Activated naive CD8-positive, alpha-beta T cell treated with anti-CD3 and anti-CD28 coated beads for 36 hours (primary cell): Measurements from ENCODE around the gene RNPEPL1. TPM values are rescaled to one million over a fixed set of nuclear protein-coding genes. Genes with fewer than 3 reads are reported as not detected.
"Not testable (repeated sequence)": the region's sequence is repeated elsewhere in the genome, so short reads cannot be mapped to it uniquely, and the experiment has no call there.

ENCODE experiments used
- DNase-seq: peaks from one replicate; pipeline ENCODE4 v3.0.0; 2021
- H3K27ac Mint-ChIP-seq: one replicate; pipeline ENCODE4 v1.8.0; 2022; ENCODE audit warnings: mild to moderate bottlenecking, moderate library complexity, mixed read lengths
- H3K27me3 Mint-ChIP-seq: one replicate; pipeline ENCODE4 v1.8.0; 2022; ENCODE audit warnings: mild to moderate bottlenecking, mixed read lengths
- H3K36me3 Mint-ChIP-seq: one replicate; pipeline ENCODE4 v1.8.0; 2021; ENCODE audit warnings: mild to moderate bottlenecking, mixed read lengths
- H3K4me1 Mint-ChIP-seq: one replicate; pipeline ENCODE4 v1.8.0; 2021; ENCODE audit warnings: mixed read lengths
- H3K4me3 Mint-ChIP-seq: one replicate; pipeline ENCODE4 v1.8.0; 2022; ENCODE audit warnings: mild to moderate bottlenecking, moderate library complexity, mixed read lengths
- H3K9me3 Mint-ChIP-seq: one replicate; pipeline ENCODE4 v1.8.0; 2022; ENCODE audit warnings: mixed read lengths
- total RNA-seq, 2 experiments: library from RNA; stranded (reverse); gene quantifications; one replicate each; pipeline ENCODE4 v1.2.3, GENCODE V29; 2021

The RNPEPL1 gene
- total RNA-seq, 2 experiments from 2014 or later: 33.8 to 37.2 TPM

GRCh38 chr2:240528406-240529040 is 39.8 kb upstream of the RNPEPL1 start:
- Mint-ChIP-seq H3K27ac (no peak overlapping the region), H3K27me3 (no peaks in the 10 kb centered on the region), H3K36me3 (peaks cover 86% of the 10 kb centered on the region), H3K4me1 (no peaks in the 10 kb centered on the region), H3K9me3 (peaks cover 46% of the 10 kb centered on the region), H3K4me3 (no peak overlapping the region)
- no peak for DNase-seq

GRCh38 chr2:240529344-240529999 is 38.8 kb upstream of the RNPEPL1 start:
- Mint-ChIP-seq H3K9me3 (peaks cover 44% of the 10 kb centered on the region), H3K4me3 (no peak overlapping the region), H3K4me1 (no peaks in the 10 kb centered on the region), H3K27me3 (no peaks in the 10 kb centered on the region), H3K27ac (peak overlapping the region; percentile 10), H3K36me3 (peaks cover 86% of the 10 kb centered on the region)
- no peak for DNase-seq

DNA sequence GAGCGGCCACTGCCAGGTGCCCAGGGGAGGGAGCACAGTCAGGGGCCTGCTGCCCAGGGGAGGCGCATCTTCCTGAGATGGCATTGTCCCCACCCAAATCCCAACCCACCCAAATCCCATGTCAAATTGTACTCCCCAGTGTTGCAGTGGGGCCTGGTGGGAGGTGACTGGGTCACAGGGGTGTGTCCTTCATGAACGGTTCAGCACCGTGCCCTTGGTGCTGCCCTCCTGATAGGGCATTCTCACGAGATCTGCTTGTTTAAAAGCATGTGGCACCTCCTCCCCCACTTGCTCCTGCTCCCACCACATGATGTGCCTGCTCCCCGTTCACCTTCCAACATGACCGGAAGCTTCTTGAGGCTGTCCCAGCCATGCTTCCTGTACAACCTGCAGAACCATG is 38.1 kb upstream of the RNPEPL1 start:
- no peak overlapping the region for H3K4me3 Mint-ChIP-seq
- H3K27me3 Mint-ChIP-seq: no peaks in the 10 kb centered on the region
- peaks cover 87% of the 10 kb centered on the region for H3K36me3 Mint-ChIP-seq
- H3K27ac Mint-ChIP-seq: no peak overlapping the region
- no peaks in the 10 kb centered on the region for H3K4me1 Mint-ChIP-seq
- H3K9me3 Mint-ChIP-seq: peaks cover 38% of the 10 kb centered on the region
- no peak for DNase-seq

- Mint-ChIP-seq H3K27me3 (no peaks in the 10 kb centered on the region), H3K4me3 (no peak overlapping the region)
These were observed 37.2 kb upstream of the RNPEPL1 start for GRCh38 chr2:240531038-240531437.

GRCh38 chr2:240532031-240532775 is 36.1 kb upstream of the RNPEPL1 start:
- Mint-ChIP-seq H3K27me3 (no peaks in the 10 kb centered on the region), H3K4me3 (no peak overlapping the region), H3K4me1 (no peaks in the 10 kb centered on the region), H3K9me3 (peaks cover 28% of the 10 kb centered on the region), H3K27ac (no peak overlapping the region), H3K36me3 (peaks cover 81% of the 10 kb centered on the region)
- DNase-seq: no peak

More at GRCh38 chr2:240531038-240531437, 37.2 kb upstream of the RNPEPL1 start:
- Mint-ChIP-seq H3K4me1 (no peaks in the 10 kb centered on the region), H3K27ac (no peak overlapping the region), H3K9me3 (peaks cover 32% of the 10 kb centered on the region), H3K36me3 (peaks cover 86% of the 10 kb centered on the region)
- no peak for DNase-seq

- peaks cover 59% of the 10 kb centered on the region for H3K36me3 Mint-ChIP-seq
- H3K4me3 Mint-ChIP-seq: no peak overlapping the region
- H3K27me3 Mint-ChIP-seq: no peaks in the 10 kb centered on the region
- H3K27ac Mint-ChIP-seq: no peak overlapping the region
- peaks cover 4% of the 10 kb centered on the region for H3K9me3 Mint-ChIP-seq
- H3K4me1 Mint-ChIP-seq: peaks cover 2% of the 10 kb centered on the region
- DNase-seq: no peak
These were observed 30.1 kb upstream of the RNPEPL1 start for GRCh38 chr2:240538031-240538780.

GRCh38 chr2:240539101-240539500 is 29.2 kb upstream of the RNPEPL1 start:
- DNase-seq, H3K4me3 Mint-ChIP-seq, H3K27ac Mint-ChIP-seq, H3K4me1 Mint-ChIP-seq, H3K9me3 Mint-ChIP-seq, H3K27me3 Mint-ChIP-seq: not testable (repeated sequence)
- H3K36me3 Mint-ChIP-seq: peaks cover 57% of the 10 kb centered on the region

- peaks cover 53% of the 10 kb centered on the region for H3K36me3 Mint-ChIP-seq
- H3K4me3 Mint-ChIP-seq: no peak overlapping the region
- H3K27me3 Mint-ChIP-seq: no peaks in the 10 kb centered on the region
- no peak for DNase-seq
- H3K27ac Mint-ChIP-seq: no peak overlapping the region
- H3K4me1 Mint-ChIP-seq: peaks cover 2% of the 10 kb centered on the region
- H3K9me3 Mint-ChIP-seq: no peaks in the 10 kb centered on the region
These were observed 28.4 kb upstream of the RNPEPL1 start for GRCh38 chr2:240539906-240540305.

DNA sequence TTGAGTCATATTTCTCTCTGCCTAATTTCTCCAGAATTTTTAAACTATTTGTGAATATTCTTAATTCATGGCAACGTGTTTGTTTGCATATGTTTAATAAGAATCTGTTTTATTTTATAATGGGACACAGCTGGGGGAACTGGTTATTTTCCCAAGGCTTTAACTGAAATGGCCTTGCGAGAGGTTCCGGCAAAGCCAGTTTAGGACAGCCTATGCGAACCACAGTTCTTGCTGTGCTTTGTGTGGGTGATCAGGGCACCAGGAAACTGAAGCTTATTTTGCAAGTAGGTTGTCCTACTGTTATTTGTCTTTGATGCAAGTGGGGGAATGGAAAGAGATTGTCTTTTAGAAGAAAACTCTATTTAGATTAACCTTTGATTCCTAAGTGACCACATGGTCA is 17.0 kb upstream of the RNPEPL1 start:
- H3K27ac Mint-ChIP-seq: no peak overlapping the region

GRCh38 chr2:240551811-240552210 is 16.5 kb upstream of the RNPEPL1 start:
- Mint-ChIP-seq H3K4me1 (peaks cover 8% of the 10 kb centered on the region), H3K27ac (peak overlapping the region; percentile 47), H3K9me3 (peaks cover 2% of the 10 kb centered on the region), H3K4me3 (no peak overlapping the region), H3K27me3 (no peaks in the 10 kb centered on the region), H3K36me3 (peaks cover 41% of the 10 kb centered on the region)
- DNase-seq: no peak

More for the DNA sequence above, 17.0 kb upstream of the RNPEPL1 start:
- Mint-ChIP-seq H3K4me3 (no peak overlapping the region), H3K27me3 (no peaks in the 10 kb centered on the region), H3K36me3 (peaks cover 44% of the 10 kb centered on the region), H3K9me3 (peaks cover 2% of the 10 kb centered on the region), H3K4me1 (peaks cover 3% of the 10 kb centered on the region)
- DNase-seq: no peak

DNA sequence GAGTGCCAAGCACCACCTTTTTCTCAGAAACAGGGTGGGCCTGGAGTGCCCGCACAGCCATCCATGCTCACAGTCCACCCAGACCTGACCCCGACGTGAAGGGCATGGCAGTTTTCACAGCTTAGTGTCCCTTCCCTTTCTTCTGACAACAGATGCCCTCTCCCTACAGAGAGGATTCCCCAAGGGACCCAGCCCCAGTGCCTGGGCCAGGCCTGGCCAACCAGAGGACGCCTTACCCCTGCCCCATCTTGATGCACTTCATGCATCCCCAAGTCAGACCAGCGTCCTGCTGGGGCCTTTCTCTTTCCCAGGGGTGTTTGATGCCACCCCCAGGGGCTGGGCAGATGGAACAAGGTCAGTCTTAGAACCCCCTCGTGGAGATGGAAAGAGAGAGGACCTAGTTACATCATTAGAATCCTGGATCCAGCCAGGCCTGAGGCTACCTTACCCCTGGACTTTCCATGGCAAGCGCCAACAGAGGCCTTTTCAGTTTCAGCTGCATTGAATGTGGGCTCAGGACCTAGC is 14.3 kb upstream of the RNPEPL1 start:
- no peak overlapping the region for H3K4me3 Mint-ChIP-seq
- no peak overlapping the region for H3K27ac Mint-ChIP-seq
- H3K36me3 Mint-ChIP-seq: peaks cover 41% of the 10 kb centered on the region
- peaks cover 19% of the 10 kb centered on the region for H3K4me1 Mint-ChIP-seq
- H3K9me3 Mint-ChIP-seq: peaks cover 2% of the 10 kb centered on the region
- no peak for DNase-seq
- no peaks in the 10 kb centered on the region for H3K27me3 Mint-ChIP-seq

DNA sequence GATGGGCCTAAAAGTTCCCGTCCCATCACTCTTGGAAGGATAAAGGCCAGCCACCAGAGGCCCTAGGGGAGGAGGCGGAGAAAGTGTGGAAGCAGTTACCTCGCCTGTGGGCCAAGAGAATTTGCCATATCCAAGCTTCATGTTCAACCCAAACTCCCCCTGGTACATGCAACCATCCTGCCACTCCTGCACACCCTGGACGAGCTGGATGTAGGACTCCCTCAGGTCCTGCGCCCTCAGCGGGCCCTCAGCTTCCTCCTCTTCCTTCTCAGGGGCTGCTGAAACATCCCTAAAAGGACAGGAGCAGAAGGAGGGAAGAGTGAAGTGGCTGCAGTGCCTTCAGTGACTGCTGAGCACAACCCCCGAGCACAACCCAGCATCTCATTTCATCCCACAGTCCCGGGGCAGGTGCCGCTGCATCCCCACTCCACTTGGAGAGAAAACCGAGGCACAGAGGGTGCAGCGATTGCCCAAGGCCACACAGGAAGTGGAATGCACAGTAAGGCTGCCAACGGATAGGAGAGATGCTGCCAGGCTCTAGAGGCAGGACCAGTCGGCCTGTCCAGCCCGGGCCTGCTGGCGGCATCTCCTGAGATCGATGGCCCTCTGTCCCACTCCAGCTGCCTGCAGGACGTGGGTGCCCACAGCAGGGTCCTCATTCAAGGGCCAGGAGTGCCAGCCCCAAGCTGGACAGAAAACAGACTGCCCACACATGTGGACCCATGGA is 13.4 kb upstream of the RNPEPL1 start:
- H3K9me3 Mint-ChIP-seq: peaks cover 2% of the 10 kb centered on the region
- H3K27me3 Mint-ChIP-seq: no peaks in the 10 kb centered on the region
- peaks cover 49% of the 10 kb centered on the region for H3K36me3 Mint-ChIP-seq
- H3K4me1 Mint-ChIP-seq: peaks cover 27% of the 10 kb centered on the region
- no peak overlapping the region for H3K4me3 Mint-ChIP-seq
- H3K27ac Mint-ChIP-seq: no peak overlapping the region
- no peak for DNase-seq

GRCh38 chr2:240555541-240556250 is 12.6 kb upstream of the RNPEPL1 start:
- no peak for DNase-seq
- H3K27me3 Mint-ChIP-seq: no peaks in the 10 kb centered on the region
- no peak overlapping the region for H3K27ac Mint-ChIP-seq
- peaks cover 45% of the 10 kb centered on the region for H3K36me3 Mint-ChIP-seq
- peaks cover 2% of the 10 kb centered on the region for H3K9me3 Mint-ChIP-seq
- H3K4me3 Mint-ChIP-seq: no peak overlapping the region
- H3K4me1 Mint-ChIP-seq: peaks cover 28% of the 10 kb centered on the region
